Progenitor cell of endocrine pancreas (in vitro differentiated cells): ENCODE data around the gene DLGAP1. TPM values are rescaled to one million over a fixed set of nuclear protein-coding genes. Genes with fewer than 3 reads are reported as not detected.

Experiments used
- DNase-seq: peaks from one replicate; pipeline ENCODE4 v3.0.0; 2021; ENCODE audit warnings: low spot score; ENCODE audit not compliant: unreplicated experiment
- H3K27ac Mint-ChIP-seq: 2 replicates; pipeline ENCODE4 v1.8.0; 2021; ENCODE audit warnings: mild to moderate bottlenecking, moderate library complexity, mixed read lengths
- H3K27me3 Mint-ChIP-seq: 2 replicates; pipeline ENCODE4 v1.8.0; 2021; ENCODE audit warnings: mixed read lengths
- H3K36me3 Mint-ChIP-seq: 2 replicates; pipeline ENCODE4 v1.8.0; 2022; ENCODE audit warnings: mixed read lengths; ENCODE audit not compliant: insufficient read depth
- H3K4me1 Mint-ChIP-seq: 2 replicates; pipeline ENCODE4 v1.8.0; 2021; ENCODE audit warnings: low read depth, mixed read lengths
- H3K4me3 Mint-ChIP-seq: 2 replicates; pipeline ENCODE4 v1.8.0; 2021; ENCODE audit warnings: low read depth, mild to moderate bottlenecking, moderate library complexity, mixed read lengths
- H3K9me3 Mint-ChIP-seq: 2 replicates; pipeline ENCODE4 v1.8.0; 2021; ENCODE audit warnings: low read depth, mixed read lengths
- CTCF ChIP-seq: fragments of 200-600 bp; sonication (generic); IDR thresholded peaks from one replicate; pipeline ENCODE4 v1.5.0; 2021; ENCODE audit warnings: antibody characterized with exemption, mild to moderate bottlenecking; ENCODE audit not compliant: unreplicated experiment
- total RNA-seq: library from RNA; stranded (reverse); gene quantifications from 2 replicates; pipeline ENCODE4 v1.2.1, GENCODE V29; 2021

DLGAP1 gene
- total RNA-seq, 1 donor from 2014 or later: 16.7 TPM

- Mint-ChIP-seq H3K9me3 (peaks cover under 1% of the 10 kb centered on the region), H3K4me1 (no peaks in the 10 kb centered on the region), H3K27me3 (peaks cover 3% of the 10 kb centered on the region), H3K4me3 (no peak overlapping the region), H3K27ac (no peak overlapping the region), H3K36me3 (peaks cover under 1% of the 10 kb centered on the region)
- no peak for TF ChIP-seq CTCF
- DNase-seq: no peak
Measured at GRCh38 chr18:3960977-3961376, 494.1 kb downstream of the DLGAP1 start.

- no peak for TF ChIP-seq CTCF
- peaks cover 3% of the 10 kb centered on the region for H3K36me3 Mint-ChIP-seq
- no peak overlapping the region for H3K27ac Mint-ChIP-seq
- no peak for DNase-seq
- H3K9me3 Mint-ChIP-seq: peaks cover 6% of the 10 kb centered on the region
- H3K27me3 Mint-ChIP-seq: peaks cover 3% of the 10 kb centered on the region
- H3K4me3 Mint-ChIP-seq: no peak overlapping the region
- H3K4me1 Mint-ChIP-seq: no peaks in the 10 kb centered on the region
Measured at GRCh38 chr18:3960142-3960541, 495.0 kb downstream of the DLGAP1 start.

GRCh38 chr18:3952031-3952430, 503.1 kb downstream of the DLGAP1 start:
- peaks cover 4% of the 10 kb centered on the region for H3K36me3 Mint-ChIP-seq
- H3K9me3 Mint-ChIP-seq: peaks cover 6% of the 10 kb centered on the region
- H3K27me3 Mint-ChIP-seq: no peaks in the 10 kb centered on the region
- no peak for DNase-seq
- TF ChIP-seq CTCF: no peak
- no peaks in the 10 kb centered on the region for H3K4me1 Mint-ChIP-seq
- no peak overlapping the region for H3K4me3 Mint-ChIP-seq
- no peak overlapping the region for H3K27ac Mint-ChIP-seq

- H3K36me3 Mint-ChIP-seq: peaks cover 2% of the 10 kb centered on the region
- peaks cover 3% of the 10 kb centered on the region for H3K9me3 Mint-ChIP-seq
- H3K4me1 Mint-ChIP-seq: no peaks in the 10 kb centered on the region
- no peak for TF ChIP-seq CTCF
- H3K27ac Mint-ChIP-seq: no peak overlapping the region
- no peaks in the 10 kb centered on the region for H3K27me3 Mint-ChIP-seq
- no peak for DNase-seq
- no peak overlapping the region for H3K4me3 Mint-ChIP-seq
Measured at GRCh38 chr18:3950668-3951404, 504.3 kb downstream of the DLGAP1 start.

GRCh38 chr18:3948958-3949357, 506.1 kb downstream of the DLGAP1 start:
- H3K27ac Mint-ChIP-seq: no peak overlapping the region
- H3K27me3 Mint-ChIP-seq: no peaks in the 10 kb centered on the region
- DNase-seq: no peak
- H3K4me3 Mint-ChIP-seq: no peak overlapping the region
- TF ChIP-seq CTCF: no peak
- no peaks in the 10 kb centered on the region for H3K36me3 Mint-ChIP-seq
- H3K9me3 Mint-ChIP-seq: no peaks in the 10 kb centered on the region
- H3K4me1 Mint-ChIP-seq: no peaks in the 10 kb centered on the region
